Prostate gland (tissue), 2 donors: ENCODE measurements around the gene PHF23.

Experiments
- POLR2AphosphoS5 ChIP-seq: sonication (generic); formaldehyde crosslinking; IDR thresholded peaks from one replicate; pipeline ENCODE4 v1.6.1; 2017; ENCODE audit warnings: antibody characterized with exemption
- TF ChIP-seq, protein P1 (sequence below), 4 experiments: fragments of 200-600 bp in 2 of 4; fragments of 450-650 bp in 2 of 4; sonication (generic) in 2 of 4; IDR thresholded peaks; 1 replicate in 3 of 4; 2 replicates in 1 of 4; pipeline ENCODE4 v1.5.1; 2016 to 2019; ENCODE audit warnings: antibody characterized with exemption in 4 of 4, mild to moderate bottlenecking in 2 of 4, moderate library complexity in 2 of 4

DNA sequence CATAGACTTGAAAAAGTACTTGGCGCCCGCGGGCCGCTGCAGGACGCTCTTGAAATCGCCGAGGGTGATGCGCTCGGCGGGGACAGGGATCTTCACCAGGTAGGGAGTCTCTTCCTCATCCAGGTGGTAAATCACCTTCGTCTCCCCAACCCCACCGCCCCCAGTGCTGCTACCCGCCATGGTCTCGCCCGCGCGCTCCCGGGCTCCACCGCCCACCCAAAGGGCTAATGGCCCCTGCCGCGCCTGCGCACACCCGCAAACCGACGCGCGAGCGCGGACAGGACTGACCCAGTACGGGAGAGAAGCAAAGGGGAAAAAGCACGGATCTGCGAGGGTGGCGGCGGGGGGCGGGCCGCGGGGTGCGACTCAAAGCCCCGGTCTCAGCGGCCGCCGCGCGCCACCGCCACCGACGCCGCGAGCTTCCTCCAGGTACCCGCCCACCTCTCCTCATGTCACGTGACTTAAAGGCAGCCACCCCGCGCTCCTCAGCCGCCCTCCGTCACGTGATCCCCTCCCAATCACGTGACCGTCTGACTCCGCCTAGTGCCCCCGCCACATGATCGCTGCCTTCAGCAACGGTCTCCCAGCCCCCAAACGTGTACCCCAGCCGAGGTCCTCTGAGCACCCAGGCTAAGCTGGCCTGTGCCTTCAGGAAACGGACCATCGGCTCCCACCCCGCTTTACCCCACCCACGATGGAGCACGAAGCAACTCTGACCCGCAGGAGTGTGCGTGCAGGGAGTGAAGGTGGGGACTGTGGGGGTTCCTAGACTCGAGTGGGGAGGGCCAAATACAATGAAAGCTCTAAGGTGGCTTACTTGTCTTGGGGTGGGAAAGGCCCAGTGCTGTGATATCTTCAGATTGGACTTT is 4.9 kb downstream of the PHF23 start, which contains the start of gene DVL2:
- TF ChIP-seq POLR2AphosphoS5 = peak; percentile 97
- TF ChIP-seq, protein P1, sequence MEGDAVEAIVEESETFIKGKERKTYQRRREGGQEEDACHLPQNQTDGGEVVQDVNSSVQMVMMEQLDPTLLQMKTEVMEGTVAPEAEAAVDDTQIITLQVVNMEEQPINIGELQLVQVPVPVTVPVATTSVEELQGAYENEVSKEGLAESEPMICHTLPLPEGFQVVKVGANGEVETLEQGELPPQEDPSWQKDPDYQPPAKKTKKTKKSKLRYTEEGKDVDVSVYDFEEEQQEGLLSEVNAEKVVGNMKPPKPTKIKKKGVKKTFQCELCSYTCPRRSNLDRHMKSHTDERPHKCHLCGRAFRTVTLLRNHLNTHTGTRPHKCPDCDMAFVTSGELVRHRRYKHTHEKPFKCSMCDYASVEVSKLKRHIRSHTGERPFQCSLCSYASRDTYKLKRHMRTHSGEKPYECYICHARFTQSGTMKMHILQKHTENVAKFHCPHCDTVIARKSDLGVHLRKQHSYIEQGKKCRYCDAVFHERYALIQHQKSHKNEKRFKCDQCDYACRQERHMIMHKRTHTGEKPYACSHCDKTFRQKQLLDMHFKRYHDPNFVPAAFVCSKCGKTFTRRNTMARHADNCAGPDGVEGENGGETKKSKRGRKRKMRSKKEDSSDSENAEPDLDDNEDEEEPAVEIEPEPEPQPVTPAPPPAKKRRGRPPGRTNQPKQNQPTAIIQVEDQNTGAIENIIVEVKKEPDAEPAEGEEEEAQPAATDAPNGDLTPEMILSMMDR (IDR thresholded peaks at IDR 0.05) = peak in 1 of 4 experiments; percentile 39
